Measurements from ENCODE around the gene ADIRF. TPM values are rescaled to one million over a fixed set of nuclear protein-coding genes. Genes with fewer than 3 reads are reported as not detected.
"Not testable (repeated sequence)": the region's sequence is repeated elsewhere in the genome, so short reads cannot be mapped to it uniquely, and the experiment has no call there.

ADIRF gene
- polyA plus RNA-seq, 1 donor from 2014 or later, result not detected

- TF ChIP-seq MXI1 (conservative IDR thresholded peaks at IDR 0.05; ENCODE audit: poor library complexity, severe bottlenecking) (no peak), TAF1 (IDR thresholded peaks at IDR 0.05; ENCODE audit: low read depth) (no peak), REST (IDR thresholded peaks at IDR 0.05; ENCODE audit: borderline replicate concordance) (no peak)
These were observed 32.2 kb downstream of the ADIRF start for GRCh38 chr10:87000491-87000890.

GRCh38 chr10:87007124-87007523 is 38.8 kb downstream of the ADIRF start:
- H3K4me3 ChIP-seq (ENCODE audit: low read length); H2AFZ ChIP-seq (ENCODE audit: low read depth, low read length); H3K79me2 ChIP-seq (replicated peaks; ENCODE audit: insufficient read depth, low read length); H3K36me3 ChIP-seq (ENCODE audit: insufficient read depth, low read length); H3K27me3 ChIP-seq (ENCODE audit: insufficient read depth, low read depth, low read length); H3K27ac ChIP-seq (ENCODE audit: low read length); H3K9me3 ChIP-seq (ENCODE audit: low read length); H3K9ac ChIP-seq (ENCODE audit: low read length); H3K9me2 ChIP-seq (ENCODE audit: insufficient read depth, low read length); H3F3A ChIP-seq (ENCODE audit: insufficient read depth, low read length, poor library complexity, severe bottlenecking); H3K4me2 ChIP-seq (ENCODE audit: low read length); H4K20me1 ChIP-seq (ENCODE audit: insufficient read depth): not testable (repeated sequence)

More at GRCh38 chr10:87000491-87000890, 32.2 kb downstream of the ADIRF start:
- Histone ChIP-seq H3K27ac (ENCODE audit: low read length) (no peak overlapping the region), H3K4me2 (ENCODE audit: low read length) (no peak overlapping the region), H4K20me1 (ENCODE audit: insufficient read depth) (no peaks in the 10 kb centered on the region), H3F3A (ENCODE audit: insufficient read depth, low read length, poor library complexity, severe bottlenecking) (no peaks in the 10 kb centered on the region), H3K4me3 (ENCODE audit: low read length) (no peak overlapping the region), H2AFZ (ENCODE audit: low read depth, low read length) (no peak overlapping the region), H3K27me3 (ENCODE audit: insufficient read depth, low read depth, low read length) (no peaks in the 10 kb centered on the region), H3K9me2 (ENCODE audit: insufficient read depth, low read length) (no peaks in the 10 kb centered on the region), H3K79me2 (replicated peaks; ENCODE audit: insufficient read depth, low read length) (no peaks in the 10 kb centered on the region), H3K36me3 (ENCODE audit: insufficient read depth, low read length) (no peaks in the 10 kb centered on the region), H3K9me3 (ENCODE audit: low read length) (no peaks in the 10 kb centered on the region), H3K9ac (ENCODE audit: low read length) (no peak overlapping the region)

- H3K9ac ChIP-seq (ENCODE audit: low read length); H4K20me1 ChIP-seq (ENCODE audit: insufficient read depth); H2AFZ ChIP-seq (ENCODE audit: low read depth, low read length): not testable (repeated sequence)
These were observed 39.4 kb downstream of the ADIRF start for GRCh38 chr10:87007674-87008073.

GRCh38 chr10:87008303-87008702 is 40.0 kb downstream of the ADIRF start:
- H3K9ac ChIP-seq (ENCODE audit: low read length); H3K9me3 ChIP-seq (ENCODE audit: low read length); H3K36me3 ChIP-seq (ENCODE audit: insufficient read depth, low read length); H3K4me2 ChIP-seq (ENCODE audit: low read length); H4K20me1 ChIP-seq (ENCODE audit: insufficient read depth); H3K27me3 ChIP-seq (ENCODE audit: insufficient read depth, low read depth, low read length); H3K27ac ChIP-seq (ENCODE audit: low read length); H3F3A ChIP-seq (ENCODE audit: insufficient read depth, low read length, poor library complexity, severe bottlenecking); H3K4me3 ChIP-seq (ENCODE audit: low read length); H3K79me2 ChIP-seq (replicated peaks; ENCODE audit: insufficient read depth, low read length); H2AFZ ChIP-seq (ENCODE audit: low read depth, low read length); H3K9me2 ChIP-seq (ENCODE audit: insufficient read depth, low read length): not testable (repeated sequence)

More at GRCh38 chr10:87007674-87008073, 39.4 kb downstream of the ADIRF start:
- not testable (repeated sequence) for H3K9me2 ChIP-seq (ENCODE audit: insufficient read depth, low read length); H3K79me2 ChIP-seq (replicated peaks; ENCODE audit: insufficient read depth, low read length); H3K36me3 ChIP-seq (ENCODE audit: insufficient read depth, low read length); H3K4me2 ChIP-seq (ENCODE audit: low read length); H3K27ac ChIP-seq (ENCODE audit: low read length); H3K4me3 ChIP-seq (ENCODE audit: low read length); H3K27me3 ChIP-seq (ENCODE audit: insufficient read depth, low read depth, low read length); H3F3A ChIP-seq (ENCODE audit: insufficient read depth, low read length, poor library complexity, severe bottlenecking); H3K9me3 ChIP-seq (ENCODE audit: low read length)

- H3K9me2 ChIP-seq (ENCODE audit: insufficient read depth, low read length); H3K9me3 ChIP-seq (ENCODE audit: low read length); H4K20me1 ChIP-seq (ENCODE audit: insufficient read depth); H3K4me2 ChIP-seq (ENCODE audit: low read length); H3K27ac ChIP-seq (ENCODE audit: low read length); H2AFZ ChIP-seq (ENCODE audit: low read depth, low read length); H3K79me2 ChIP-seq (replicated peaks; ENCODE audit: insufficient read depth, low read length); H3K27me3 ChIP-seq (ENCODE audit: insufficient read depth, low read depth, low read length); H3K4me3 ChIP-seq (ENCODE audit: low read length); H3F3A ChIP-seq (ENCODE audit: insufficient read depth, low read length, poor library complexity, severe bottlenecking); H3K9ac ChIP-seq (ENCODE audit: low read length); H3K36me3 ChIP-seq (ENCODE audit: insufficient read depth, low read length): not testable (repeated sequence)
These were observed 40.9 kb downstream of the ADIRF start for GRCh38 chr10:87009134-87009696.

GRCh38 chr10:87013528-87013927 is 45.2 kb downstream of the ADIRF start:
- not testable (repeated sequence) for H3K79me2 ChIP-seq (replicated peaks; ENCODE audit: insufficient read depth, low read length)

More at GRCh38 chr10:87013528-87013927, 45.2 kb downstream of the ADIRF start:
- not testable (repeated sequence) for H3K27ac ChIP-seq (ENCODE audit: low read length); H3K9ac ChIP-seq (ENCODE audit: low read length); H3K4me3 ChIP-seq (ENCODE audit: low read length); H3F3A ChIP-seq (ENCODE audit: insufficient read depth, low read length, poor library complexity, severe bottlenecking); H3K4me2 ChIP-seq (ENCODE audit: low read length); H3K9me2 ChIP-seq (ENCODE audit: insufficient read depth, low read length); H3K9me3 ChIP-seq (ENCODE audit: low read length); H2AFZ ChIP-seq (ENCODE audit: low read depth, low read length); H4K20me1 ChIP-seq (ENCODE audit: insufficient read depth); H3K36me3 ChIP-seq (ENCODE audit: insufficient read depth, low read length); H3K27me3 ChIP-seq (ENCODE audit: insufficient read depth, low read depth, low read length)
